ENCODE results near the gene IFNL1.

GRCh38 chr19:39324242-39324842 lies 28.1 kb downstream of the IFNL1 start:
- TF ChIP-seq CTCF (conservative IDR thresholded peaks at IDR 0.05) = no peak
- TF ChIP-seq ZFX (IDR thresholded peaks at IDR 0.05) = no peak
